ENCODE measurements around the gene UTP3. TPM values are rescaled to one million over a fixed set of nuclear protein-coding genes. Genes with fewer than 3 reads are reported as not detected.

UTP3 gene
- total and polyA plus RNA-seq, 2 donors (not counting 1 experiment from before 2014, with no cell fraction given), result 17.8 to 20.4 TPM

GRCh38 chr4:70737409-70737808 is 49.1 kb downstream of the UTP3 start:
- H2AFZ ChIP-seq (ENCODE audit: low read length), result no peak overlapping the region
- no peak overlapping the region for H3K9ac ChIP-seq (ENCODE audit: insufficient read depth, low read length)
- peaks cover 23% of the 10 kb centered on the region for H3K79me2 ChIP-seq (ENCODE audit: control insufficient read depth, insufficient read depth, low read length)
- H3K4me3 ChIP-seq (replicated peaks in 1 of 4; ENCODE audit: control extremely low read depth in 1 of 4, insufficient read depth in 1 of 4, low read depth in 3 of 4, low read length in 4 of 4), result no peak overlapping the region
- H3K27ac ChIP-seq (ENCODE audit: insufficient read depth, low read length), result no peak overlapping the region
- DNase-seq (ENCODE audit: low read depth in 2 of 2), result no peak
- H4K20me1 ChIP-seq (ENCODE audit: control insufficient read depth, extremely low read depth, insufficient read depth, low read length), result no peaks in the 10 kb centered on the region
- H3K4me2 ChIP-seq (ENCODE audit: extremely low read depth, insufficient read depth, low read length), result no peak overlapping the region
- no peak for TF ChIP-seq CTCF (conservative IDR thresholded peaks at IDR 0.05 in 1 of 2, IDR thresholded peaks at IDR 0.05 in 1 of 2; ENCODE audit: low read depth in 1 of 2, low read length in 2 of 2)
- no peak for TF ChIP-seq EZH2 (IDR thresholded peaks at IDR 0.05; ENCODE audit: low read length, missing control alignments)
- no peaks in the 10 kb centered on the region for H3K9me3 ChIP-seq (ENCODE audit: control insufficient read depth, insufficient read depth, low read depth, low read length)
- H3K27me3 ChIP-seq (ENCODE audit: control insufficient read depth, insufficient read depth, low read length), result no peaks in the 10 kb centered on the region
- H3K36me3 ChIP-seq (ENCODE audit: control insufficient read depth, insufficient read depth, low read length), result no peaks in the 10 kb centered on the region
- H3K4me1 ChIP-seq (ENCODE audit: control insufficient read depth, extremely low read depth, insufficient read depth, low read length), result peaks cover 4% of the 10 kb centered on the region

- peaks cover 25% of the 10 kb centered on the region for H3K79me2 ChIP-seq (ENCODE audit: control insufficient read depth, insufficient read depth, low read length)
These were observed 51.4 kb downstream of the UTP3 start for GRCh38 chr4:70739496-70740337.

More at GRCh38 chr4:70739496-70740337, 51.4 kb downstream of the UTP3 start:
- TF ChIP-seq EZH2 (IDR thresholded peaks at IDR 0.05; ENCODE audit: low read length, missing control alignments), result no peak
- TF ChIP-seq CTCF (conservative IDR thresholded peaks at IDR 0.05 in 1 of 2, IDR thresholded peaks at IDR 0.05 in 1 of 2; ENCODE audit: low read depth in 1 of 2, low read length in 2 of 2), result no peak
- Histone ChIP-seq H2AFZ (ENCODE audit: low read length) (no peak overlapping the region), H3K27ac (ENCODE audit: insufficient read depth, low read length) (no peak overlapping the region), H3K9me3 (ENCODE audit: control insufficient read depth, insufficient read depth, low read depth, low read length) (no peaks in the 10 kb centered on the region), H3K4me2 (ENCODE audit: extremely low read depth, insufficient read depth, low read length) (no peak overlapping the region), H3K36me3 (ENCODE audit: control insufficient read depth, insufficient read depth, low read length) (no peaks in the 10 kb centered on the region), H3K4me1 (ENCODE audit: control insufficient read depth, extremely low read depth, insufficient read depth, low read length) (peaks cover 2% of the 10 kb centered on the region), H3K4me3 (replicated peaks in 1 of 4; ENCODE audit: control extremely low read depth in 1 of 4, insufficient read depth in 1 of 4, low read depth in 3 of 4, low read length in 4 of 4) (no peak overlapping the region), H3K27me3 (ENCODE audit: control insufficient read depth, insufficient read depth, low read length) (no peaks in the 10 kb centered on the region), H4K20me1 (ENCODE audit: control insufficient read depth, extremely low read depth, insufficient read depth, low read length) (no peaks in the 10 kb centered on the region), H3K9ac (ENCODE audit: insufficient read depth, low read length) (no peak overlapping the region)
- no peak for DNase-seq (ENCODE audit: low read depth in 2 of 2)

Other genes starting within 250 kb of the UTP3 start
- gene MUC7, start 216.3 kb upstream of the UTP3 start, total RNA-seq, result not detected in 2 replicates
- gene MUC7, start 216.3 kb upstream of the UTP3 start, polyA plus RNA-seq, result not detected in 2 replicates
- gene AMTN, start 170.0 kb upstream of the UTP3 start, total RNA-seq, result not detected in 2 replicates
- not detected in 2 replicates for gene AMTN, start 170.0 kb upstream of the UTP3 start, polyA plus RNA-seq
- not detected in 2 replicates for gene AMBN, start 96.3 kb upstream of the UTP3 start, total RNA-seq
- not detected in 2 replicates for gene AMBN, start 96.3 kb upstream of the UTP3 start, polyA plus RNA-seq
- gene ENAM, start 59.8 kb upstream of the UTP3 start, total RNA-seq, result under 0.01 and 0.50 TPM in 2 replicates
- 0.33 and 0.58 TPM in 2 replicates for gene ENAM, start 59.8 kb upstream of the UTP3 start, polyA plus RNA-seq
- gene JCHAIN, start 22.0 kb upstream of the UTP3 start, total RNA-seq, result 14.1 and 28.7 TPM in 2 replicates
- 9.3 and 11.3 TPM in 2 replicates for gene JCHAIN, start 22.0 kb upstream of the UTP3 start, polyA plus RNA-seq
- 71.7 and 97.8 TPM in 2 replicates for gene RUFY3, start 33.4 kb downstream of the UTP3 start, total RNA-seq
- 23.6 and 36.3 TPM in 2 replicates for gene RUFY3, start 33.4 kb downstream of the UTP3 start, polyA plus RNA-seq
- 62.4 and 73.3 TPM in 2 replicates for gene GRSF1, start 151.4 kb downstream of the UTP3 start, total RNA-seq
- gene GRSF1, start 151.4 kb downstream of the UTP3 start, polyA plus RNA-seq, result 96.5 and 101 TPM in 2 replicates
- gene MOB1B, start 213.8 kb downstream of the UTP3 start, total RNA-seq, result 11.3 and 17.5 TPM in 2 replicates
- gene MOB1B, start 213.8 kb downstream of the UTP3 start, polyA plus RNA-seq, result 14.9 and 20.7 TPM in 2 replicates